ENCODE measurements around the gene TFPI.

The TFPI gene

DNA sequence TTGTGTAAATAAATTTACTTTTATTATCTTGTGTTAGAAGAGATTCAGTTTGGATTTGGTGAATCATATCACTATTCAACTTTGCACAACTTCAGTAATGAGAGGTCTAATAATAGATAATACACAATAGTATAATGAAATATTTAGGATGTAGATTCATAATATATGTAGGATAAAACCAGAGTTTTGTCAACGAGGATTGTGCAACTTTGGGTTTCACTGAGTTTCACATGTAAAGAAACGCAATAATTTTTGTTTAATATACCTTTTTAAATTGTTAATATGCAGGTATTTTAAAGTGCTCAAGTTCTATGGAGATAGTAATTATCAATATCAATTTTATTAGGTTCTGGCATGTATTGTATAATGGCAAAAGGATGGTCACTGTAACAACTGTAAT lies 111.5 kb downstream of the TFPI start:
- Histone ChIP-seq H3K9me2 (replicated peaks; ENCODE audit: control insufficient read depth, low read length) (no peaks in the 10 kb centered on the region), H3K36me3 (ENCODE audit: control insufficient read depth, low read length) (no peaks in the 10 kb centered on the region), H3K4me1 (ENCODE audit: control insufficient read depth, low read length) (no peaks in the 10 kb centered on the region), H3K9me3 (ENCODE audit: control insufficient read depth, insufficient read depth, low read length) (no peaks in the 10 kb centered on the region), H3F3A (ENCODE audit: control insufficient read depth, insufficient read depth) (no peaks in the 10 kb centered on the region), H3K27ac (ENCODE audit: low read depth, low read length) (no peak overlapping the region), H4K20me1 (ENCODE audit: control insufficient read depth, insufficient read depth, low read depth, low read length) (no peaks in the 10 kb centered on the region), H3K79me2 (ENCODE audit: control insufficient read depth, low read length) (no peaks in the 10 kb centered on the region), H3K4me3 (ENCODE audit: low read length) (no peak overlapping the region), H3K27me3 (ENCODE audit: control insufficient read depth, low read length) (no peaks in the 10 kb centered on the region), H3K4me2 (ENCODE audit: low read length) (no peak overlapping the region)
- no peak for TF ChIP-seq EZH2phosphoT487 (IDR thresholded peaks at IDR 0.05; ENCODE audit: borderline replicate concordance, low read length)
- TF ChIP-seq, protein P1, sequence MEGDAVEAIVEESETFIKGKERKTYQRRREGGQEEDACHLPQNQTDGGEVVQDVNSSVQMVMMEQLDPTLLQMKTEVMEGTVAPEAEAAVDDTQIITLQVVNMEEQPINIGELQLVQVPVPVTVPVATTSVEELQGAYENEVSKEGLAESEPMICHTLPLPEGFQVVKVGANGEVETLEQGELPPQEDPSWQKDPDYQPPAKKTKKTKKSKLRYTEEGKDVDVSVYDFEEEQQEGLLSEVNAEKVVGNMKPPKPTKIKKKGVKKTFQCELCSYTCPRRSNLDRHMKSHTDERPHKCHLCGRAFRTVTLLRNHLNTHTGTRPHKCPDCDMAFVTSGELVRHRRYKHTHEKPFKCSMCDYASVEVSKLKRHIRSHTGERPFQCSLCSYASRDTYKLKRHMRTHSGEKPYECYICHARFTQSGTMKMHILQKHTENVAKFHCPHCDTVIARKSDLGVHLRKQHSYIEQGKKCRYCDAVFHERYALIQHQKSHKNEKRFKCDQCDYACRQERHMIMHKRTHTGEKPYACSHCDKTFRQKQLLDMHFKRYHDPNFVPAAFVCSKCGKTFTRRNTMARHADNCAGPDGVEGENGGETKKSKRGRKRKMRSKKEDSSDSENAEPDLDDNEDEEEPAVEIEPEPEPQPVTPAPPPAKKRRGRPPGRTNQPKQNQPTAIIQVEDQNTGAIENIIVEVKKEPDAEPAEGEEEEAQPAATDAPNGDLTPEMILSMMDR (IDR thresholded peaks at IDR 0.05; ENCODE audit: low read depth, low read length, poor library complexity, severe bottlenecking) = no peak

DNA sequence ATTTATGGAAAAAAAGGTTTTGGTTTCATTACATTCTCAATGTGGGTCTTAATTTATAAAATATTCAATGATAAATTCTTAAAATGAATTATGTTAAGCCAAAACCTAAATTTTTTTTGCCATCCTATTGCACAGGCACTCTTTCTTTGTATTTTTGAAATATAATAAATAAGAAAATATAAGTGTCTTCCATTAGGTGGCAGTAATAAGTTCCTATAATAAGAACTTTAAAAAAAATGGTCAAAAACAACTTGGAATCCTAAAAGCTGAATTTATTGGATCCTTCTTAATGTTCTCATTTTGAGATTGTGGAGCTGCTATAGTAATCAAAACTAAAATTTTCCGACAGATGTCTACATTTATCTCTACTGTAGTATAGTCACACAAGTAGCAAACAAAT lies 111.9 kb downstream of the TFPI start:
- Histone ChIP-seq H3K9me2 (replicated peaks; ENCODE audit: control insufficient read depth, low read length) (no peaks in the 10 kb centered on the region), H3K27ac (ENCODE audit: low read depth, low read length) (no peak overlapping the region), H3K9me3 (ENCODE audit: control insufficient read depth, insufficient read depth, low read length) (no peaks in the 10 kb centered on the region), H4K20me1 (ENCODE audit: control insufficient read depth, insufficient read depth, low read depth, low read length) (no peaks in the 10 kb centered on the region), H3K4me2 (ENCODE audit: low read length) (no peak overlapping the region), H3K36me3 (ENCODE audit: control insufficient read depth, low read length) (no peaks in the 10 kb centered on the region), H3K4me3 (ENCODE audit: low read length) (no peak overlapping the region), H3K4me1 (ENCODE audit: control insufficient read depth, low read length) (no peaks in the 10 kb centered on the region), H3K27me3 (ENCODE audit: control insufficient read depth, low read length) (no peaks in the 10 kb centered on the region), H3K79me2 (ENCODE audit: control insufficient read depth, low read length) (no peaks in the 10 kb centered on the region), H3F3A (ENCODE audit: control insufficient read depth, insufficient read depth) (no peaks in the 10 kb centered on the region)
- TF ChIP-seq EZH2phosphoT487 (IDR thresholded peaks at IDR 0.05; ENCODE audit: borderline replicate concordance, low read length) = no peak
- TF ChIP-seq, protein P1 (IDR thresholded peaks at IDR 0.05; ENCODE audit: low read depth, low read length, poor library complexity, severe bottlenecking) = no peak

DNA sequence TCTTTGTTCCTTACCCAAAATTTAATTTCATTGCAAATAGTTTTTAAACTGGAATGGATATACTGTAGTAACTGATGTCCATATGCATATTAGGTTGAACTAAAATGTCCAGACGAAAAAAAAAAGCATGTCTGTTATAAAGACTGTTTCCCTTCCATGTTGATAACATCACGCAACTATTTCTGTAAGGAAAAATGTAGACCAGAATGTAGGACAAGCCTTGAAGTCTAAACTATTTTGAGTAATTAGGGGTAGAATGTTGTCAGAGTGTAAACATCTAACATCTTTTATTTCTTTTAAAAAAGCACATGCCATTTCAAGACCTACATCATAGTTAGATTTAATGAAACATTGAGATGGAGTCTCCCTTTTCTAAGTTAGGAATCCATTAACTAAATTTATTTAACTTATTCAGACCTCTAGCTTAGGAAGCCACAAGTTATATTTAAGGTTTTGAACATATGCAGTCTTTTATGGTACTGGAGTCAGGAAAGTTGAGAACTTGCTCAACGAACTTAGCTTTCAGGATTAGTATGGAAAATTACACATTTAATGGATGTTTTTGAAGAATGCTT lies 114.0 kb downstream of the TFPI start:
- Histone ChIP-seq H3K9me2 (replicated peaks; ENCODE audit: control insufficient read depth, low read length) (no peaks in the 10 kb centered on the region), H3K79me2 (ENCODE audit: control insufficient read depth, low read length) (no peaks in the 10 kb centered on the region), H3K36me3 (ENCODE audit: control insufficient read depth, low read length) (no peaks in the 10 kb centered on the region), H3K4me2 (ENCODE audit: low read length) (no peak overlapping the region), H3K9me3 (ENCODE audit: control insufficient read depth, insufficient read depth, low read length) (no peaks in the 10 kb centered on the region), H3K27ac (ENCODE audit: low read depth, low read length) (no peak overlapping the region), H3F3A (ENCODE audit: control insufficient read depth, insufficient read depth) (no peaks in the 10 kb centered on the region), H3K4me3 (ENCODE audit: low read length) (no peak overlapping the region), H4K20me1 (ENCODE audit: control insufficient read depth, insufficient read depth, low read depth, low read length) (no peaks in the 10 kb centered on the region), H3K27me3 (ENCODE audit: control insufficient read depth, low read length) (no peaks in the 10 kb centered on the region), H3K4me1 (ENCODE audit: control insufficient read depth, low read length) (no peaks in the 10 kb centered on the region)
- TF ChIP-seq, protein P1 (IDR thresholded peaks at IDR 0.05; ENCODE audit: low read depth, low read length, poor library complexity, severe bottlenecking) = no peak
- TF ChIP-seq EZH2phosphoT487 (IDR thresholded peaks at IDR 0.05; ENCODE audit: borderline replicate concordance, low read length) = no peak
